Heart left ventricle (tissue), 13 donors: ENCODE results near the gene BCAS4.

Source experiments
- CTCF ChIP-seq, 12 donors: fragments of 200-600 bp; sonication (generic) in 4 of 12; IDR thresholded peaks; one replicate each; pipeline versions ENCODE4 v1.5.0 to v1.8.0; 2018 to 2022; ENCODE audit warnings: antibody characterized with exemption in 12 of 12, mild to moderate bottlenecking in 5 of 12
- POLR2A ChIP-seq, 2 donors: fragments of 450-650 bp; IDR thresholded peaks; one replicate each; pipeline ENCODE4 v1.6.1; 2017; ENCODE audit warnings: antibody characterized with exemption in 2 of 2, mild to moderate bottlenecking in 2 of 2, moderate library complexity in 2 of 2
- donor health status: ischemic (EF 13 %, LVEDD 7.1; RV severe dilation, severe dysfunction).
- donor health status: DM: no; HTN: yes; CAD: no.
- donor health status: DM: no; HTN: no; CAD: no.
- donor health status: ischemic (EF 25% LVEDD 6.9; RV normal size, moderate dysfunction).
- donor health status: ischemic (EF 25% LVEDD 5.7; RV mildly dilated, moderate dysfunction).
- donor health status: ischemic (EF 35%, LVEDD 5.7; RV mildly dilated, moderate dysfunction).
- donor health status: nonischemic (EF 11% LVEDD 7.7; RV severe dilation, severe dysfunction).
- donor health status: DM: yes; HTN: yes; CAD: no.
- donor health status: PGD.
- donor health status: ischemic (EF 29% LVEDD 5.4; RV normal size, mild dysfunction).
- donor health status: nonischemic (EF 23%, LVEDD 6.1; RV moderate dilation, normal function).

GRCh38 chr20:50911030-50911429 lies 116.2 kb downstream of the BCAS4 start:
- TF ChIP-seq POLR2A (IDR thresholded peaks at IDR 0.05), result no peak
- no peak for TF ChIP-seq CTCF (IDR thresholded peaks at IDR 0.05)
